GM21737 (cell line): ENCODE measurements around the gene PCDHB4.
"Not testable (repeated sequence)": the region's sequence is repeated elsewhere in the genome, so short reads cannot be mapped to it uniquely, and the experiment has no call there.

Experiments
- ATAC-seq: cut with Tn5 transposase; IDR thresholded peaks from one replicate; pipeline ENCODE4 v1.9.1; 2021; ENCODE audit warnings: mild to moderate bottlenecking, moderate library complexity; ENCODE audit not compliant: unreplicated experiment

Gene PCDHB4

DNA sequence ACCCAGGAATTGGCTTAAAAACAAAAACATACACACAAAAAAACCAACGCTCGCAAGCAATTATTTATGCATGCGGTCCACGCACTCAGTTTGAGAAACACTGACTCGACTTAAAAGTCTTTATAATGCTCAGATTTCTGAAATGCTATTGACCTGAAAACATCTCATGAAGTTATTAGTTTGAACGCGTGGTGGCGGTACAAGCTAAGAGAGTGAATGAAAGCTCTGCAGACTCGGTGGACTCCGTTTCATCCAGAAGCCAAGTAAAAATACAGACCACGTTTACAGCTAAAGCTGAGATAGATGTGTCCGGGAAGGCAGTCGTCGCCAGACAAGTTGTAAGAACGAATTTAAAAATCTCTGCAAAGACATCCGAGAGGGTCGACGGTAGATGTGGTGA lies 28.2 kb downstream of the PCDHB4 start, which contains the start of gene PCDHB6:
TSS of gene PCDHB6 (plus strand) at position 246 of the 400 bp plus-strand sequence. CDS start 201 bp downstream, outside the sequence.
- ATAC-seq: no peak

DNA sequence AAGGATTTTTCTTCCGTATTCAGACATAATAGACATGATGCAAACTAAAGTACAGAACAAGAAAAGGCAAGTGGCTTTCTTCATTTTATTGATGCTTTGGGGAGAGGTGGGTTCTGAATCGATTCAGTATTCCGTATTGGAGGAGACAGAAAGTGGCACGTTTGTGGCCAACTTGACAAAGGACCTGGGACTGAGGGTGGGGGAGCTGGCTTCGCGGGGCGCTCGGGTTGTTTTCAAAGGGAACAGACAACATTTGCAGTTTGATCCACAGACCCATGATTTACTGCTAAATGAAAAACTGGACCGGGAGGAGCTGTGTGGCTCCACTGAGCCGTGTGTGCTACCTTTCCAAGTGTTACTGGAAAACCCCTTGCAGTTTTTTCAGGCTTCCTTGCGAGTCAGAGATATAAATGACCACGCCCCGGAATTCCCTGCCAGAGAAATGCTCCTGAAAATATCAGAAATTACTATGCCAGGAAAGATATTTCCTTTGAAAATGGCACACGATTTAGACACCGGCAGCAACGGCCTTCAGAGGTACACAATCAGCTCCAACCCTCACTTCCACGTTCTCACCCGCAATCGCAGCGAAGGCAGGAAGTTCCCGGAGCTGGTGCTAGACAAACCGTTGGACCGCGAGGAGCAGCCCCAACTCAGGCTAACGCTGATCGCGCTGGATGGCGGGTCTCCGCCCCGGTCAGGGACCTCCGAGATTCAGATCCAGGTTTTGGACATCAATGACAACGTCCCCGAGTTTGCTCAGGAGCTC lies 28.8 kb downstream of the PCDHB4 start:
- no peak for ATAC-seq

DNA sequence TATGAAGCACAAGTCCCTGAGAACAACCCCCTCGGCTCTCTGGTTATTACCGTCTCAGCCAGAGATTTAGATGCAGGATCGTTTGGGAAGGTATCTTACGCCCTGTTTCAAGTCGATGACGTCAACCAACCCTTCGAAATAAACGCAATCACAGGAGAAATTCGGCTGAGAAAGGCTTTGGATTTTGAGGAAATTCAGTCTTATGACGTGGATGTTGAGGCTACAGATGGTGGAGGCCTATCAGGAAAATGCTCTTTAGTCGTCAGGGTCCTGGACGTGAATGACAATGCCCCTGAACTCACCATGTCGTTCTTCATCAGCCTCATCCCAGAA lies 29.3 kb downstream of the PCDHB4 start:
- no peak for ATAC-seq

DNA sequence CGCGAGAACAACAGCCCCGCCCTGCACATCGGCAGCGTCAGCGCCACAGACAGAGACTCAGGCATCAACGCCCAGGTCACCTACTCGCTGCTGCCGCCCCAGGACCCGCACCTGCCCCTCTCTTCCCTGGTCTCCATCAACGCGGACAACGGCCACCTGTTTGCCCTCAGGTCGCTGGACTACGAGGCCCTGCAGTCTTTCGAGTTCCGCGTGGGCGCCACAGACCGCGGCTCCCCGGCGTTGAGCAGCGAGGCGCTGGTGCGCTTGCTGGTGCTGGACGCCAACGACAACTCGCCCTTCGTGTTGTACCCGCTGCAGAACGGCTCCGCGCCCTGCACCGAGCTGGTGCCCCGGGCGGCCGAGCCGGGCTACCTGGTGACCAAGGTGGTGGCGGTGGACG lies 30.0 kb downstream of the PCDHB4 start:
- not testable (repeated sequence) for ATAC-seq

DNA sequence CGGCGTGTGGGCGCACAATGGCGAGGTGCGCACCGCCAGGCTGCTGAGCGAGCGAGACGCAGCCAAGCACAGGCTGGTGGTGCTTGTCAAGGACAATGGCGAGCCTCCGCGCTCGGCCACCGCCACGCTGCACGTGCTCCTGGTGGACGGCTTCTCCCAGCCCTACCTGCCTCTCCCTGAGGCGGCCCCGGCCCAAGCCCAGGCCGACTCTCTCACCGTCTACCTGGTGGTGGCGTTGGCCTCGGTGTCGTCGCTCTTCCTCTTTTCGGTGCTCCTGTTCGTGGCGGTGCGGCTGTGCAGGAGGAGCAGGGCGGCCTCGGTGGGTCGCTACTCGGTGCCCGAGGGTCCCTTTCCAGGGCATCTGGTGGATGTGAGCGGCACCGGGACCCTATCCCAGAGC lies 30.5 kb downstream of the PCDHB4 start:
- not testable (repeated sequence) for ATAC-seq

DNA sequence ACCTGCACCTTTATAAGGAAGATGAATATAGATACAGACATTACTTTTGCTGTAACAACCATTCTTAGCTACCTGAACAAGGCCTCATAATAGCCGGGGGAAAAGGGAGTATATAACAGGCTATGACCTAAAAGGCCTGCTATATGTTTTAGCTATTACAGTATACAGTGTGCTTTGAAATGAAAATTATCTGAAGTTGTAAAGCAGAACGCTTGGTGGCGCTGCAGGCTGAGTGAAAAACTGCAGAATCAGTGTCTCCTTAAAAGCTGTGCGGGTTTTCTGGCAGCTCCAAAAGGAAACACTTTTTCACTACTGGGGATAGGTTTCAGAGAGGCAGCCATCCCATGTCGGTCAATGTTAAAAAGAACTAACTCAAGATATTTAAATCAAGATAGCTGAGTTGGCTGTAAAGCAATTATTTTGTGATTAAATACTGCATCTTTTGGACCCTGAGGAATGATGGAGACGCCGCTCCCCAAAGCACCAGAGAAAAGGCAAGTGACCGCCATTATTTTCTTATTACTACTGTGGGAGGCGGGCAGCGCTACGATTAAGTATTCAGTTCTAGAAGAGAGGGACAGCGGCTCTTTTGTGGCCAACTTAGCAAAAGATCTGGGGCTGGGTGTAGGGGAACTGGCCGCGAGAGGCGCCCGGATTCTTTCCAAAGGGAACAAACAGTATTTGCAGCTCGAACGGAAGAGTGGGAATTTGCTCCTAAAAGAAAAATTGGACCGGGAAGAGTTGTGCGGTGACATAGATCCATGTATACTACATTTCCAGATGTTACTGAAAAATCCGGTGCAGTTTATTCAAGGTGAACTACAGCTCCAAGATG lies 34.1 kb downstream of the PCDHB4 start:
- ATAC-seq: no peak

DNA sequence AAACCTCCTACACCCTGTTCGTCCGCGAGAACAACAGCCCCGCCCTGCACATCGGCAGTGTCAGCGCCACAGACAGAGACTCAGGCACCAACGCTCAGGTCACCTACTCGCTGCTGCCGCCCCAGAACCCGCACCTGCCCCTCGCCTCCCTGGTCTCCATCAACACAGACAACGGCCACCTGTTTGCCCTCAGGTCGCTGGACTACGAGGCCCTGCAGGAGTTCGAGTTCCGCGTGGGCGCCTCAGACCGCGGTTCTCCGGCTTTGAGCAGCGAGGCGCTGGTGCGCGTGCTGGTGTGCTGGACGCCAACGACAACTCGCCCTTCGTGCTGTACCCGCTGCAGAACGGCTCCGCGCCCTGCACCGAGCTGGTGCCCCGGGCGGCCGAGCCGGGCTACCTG lies 35.7 kb downstream of the PCDHB4 start:
- ATAC-seq: not testable (repeated sequence)

DNA sequence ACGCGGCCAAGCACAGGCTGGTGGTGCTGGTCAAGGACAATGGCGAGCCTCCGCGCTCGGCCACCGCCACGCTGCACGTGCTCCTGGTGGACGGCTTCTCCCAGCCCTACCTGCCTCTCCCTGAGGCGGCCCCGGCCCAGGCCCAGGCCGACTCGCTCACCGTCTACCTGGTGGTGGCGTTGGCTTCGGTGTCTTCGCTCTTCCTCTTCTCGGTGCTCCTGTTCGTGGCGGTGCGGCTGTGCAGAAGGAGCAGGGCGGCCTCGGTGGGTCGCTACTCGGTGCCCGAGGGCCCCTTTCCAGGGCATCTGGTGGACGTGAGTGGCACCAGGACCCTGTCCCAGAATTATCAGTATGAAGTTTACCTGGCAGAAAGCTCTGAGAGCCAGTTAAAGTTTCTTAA lies 36.3 kb downstream of the PCDHB4 start:
- not testable (repeated sequence) for ATAC-seq

DNA sequence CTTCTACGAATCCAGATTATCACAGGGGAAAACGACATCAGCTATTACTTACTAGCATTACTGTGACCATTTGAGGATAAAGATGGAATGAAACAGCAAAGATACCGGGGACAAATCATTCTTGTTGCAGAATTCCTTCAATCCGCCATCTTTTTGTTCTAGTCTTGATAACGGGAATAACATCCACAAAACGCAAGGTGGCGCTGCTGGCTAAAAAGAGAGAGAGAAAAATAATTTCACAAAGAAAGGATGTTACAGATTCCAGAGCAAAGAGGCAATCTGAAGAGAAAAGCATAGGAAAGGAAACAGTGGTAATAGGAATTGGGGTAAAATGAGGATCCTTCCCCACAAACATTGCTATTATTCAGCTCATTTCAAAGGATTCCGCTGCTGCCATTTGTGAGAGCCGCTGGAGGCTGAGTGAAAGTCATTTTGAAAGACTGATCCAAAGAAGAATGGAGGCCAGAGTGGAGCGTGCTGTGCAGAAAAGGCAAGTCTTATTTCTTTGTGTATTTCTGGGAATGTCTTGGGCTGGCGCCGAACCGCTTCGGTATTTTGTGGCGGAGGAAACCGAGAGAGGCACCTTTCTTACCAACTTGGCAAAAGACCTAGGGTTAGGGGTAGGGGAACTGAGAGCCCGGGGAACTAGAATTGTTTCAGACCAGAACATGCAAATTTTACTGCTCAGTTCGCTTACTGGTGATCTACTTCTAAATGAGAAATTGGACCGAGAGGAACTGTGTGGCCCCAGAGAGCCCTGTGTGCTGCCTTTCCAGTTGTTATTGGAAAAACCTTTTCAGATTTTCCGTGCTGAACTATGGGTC lies 51.0 kb downstream of the PCDHB4 start, which contains the start of gene PCDHB7:
TSS of gene PCDHB7 (plus strand) at position 264 of the 824 bp plus-strand sequence. CDS start at position 456, 192 bp downstream.
- ATAC-seq: no peak

DNA sequence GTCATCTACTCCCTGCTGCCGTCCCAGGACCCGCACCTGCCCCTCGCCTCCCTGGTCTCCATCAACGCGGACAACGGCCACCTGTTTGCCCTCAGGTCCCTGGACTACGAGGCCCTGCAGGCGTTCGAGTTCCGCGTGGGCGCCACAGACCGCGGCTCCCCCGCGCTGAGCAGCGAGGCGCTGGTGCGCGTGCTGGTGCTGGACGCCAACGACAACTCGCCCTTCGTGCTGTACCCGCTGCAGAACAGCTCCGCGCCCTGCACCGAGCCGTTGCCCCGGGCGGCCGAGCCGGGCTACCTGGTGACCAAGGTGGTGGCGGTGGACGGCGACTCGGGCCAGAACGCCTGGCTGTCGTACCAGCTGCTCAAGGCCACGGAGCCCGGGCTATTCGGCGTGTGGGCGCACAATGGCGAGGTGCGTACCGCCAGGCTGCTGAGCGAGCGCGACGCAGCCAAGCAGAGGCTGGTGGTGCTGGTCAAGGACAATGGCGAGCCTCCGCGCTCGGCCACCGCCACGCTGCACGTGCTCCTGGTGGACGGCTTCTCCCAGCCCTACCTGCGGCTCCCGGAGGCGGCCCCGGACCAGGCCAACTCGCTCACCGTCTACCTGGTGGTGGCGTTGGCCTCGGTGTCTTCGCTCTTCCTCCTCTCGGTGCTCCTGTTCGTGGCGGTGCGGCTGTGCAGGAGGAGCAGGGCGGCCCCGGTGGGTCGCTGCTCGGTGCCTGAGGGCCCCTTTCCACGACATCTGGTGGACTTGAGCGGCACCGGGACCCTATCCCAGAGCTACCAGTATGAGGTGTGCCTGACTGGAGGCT lies 52.9 kb downstream of the PCDHB4 start:
- ATAC-seq: not testable (repeated sequence)
